Measurements from ENCODE around the gene TNFRSF18.
"Not testable (repeated sequence)": the region's sequence is repeated elsewhere in the genome, so short reads cannot be mapped to it uniquely, and the experiment has no call there.

The TNFRSF18 gene

GRCh38 chr1:1206376-1206965 lies at the start of gene TNFRSF18:
Gene TNFRSF18 (minus strand): TSS chr1:1206592. CDS start chr1:1206571, 21 bp downstream.
- DNase-seq (ENCODE audit: low read depth in 3 of 3, low spot score in 1 of 3), result no peak

- no peak for DNase-seq (ENCODE audit: low read depth in 3 of 3, low spot score in 1 of 3)
Observed at GRCh38 chr1:1255611-1256010, 49.2 kb upstream of the TNFRSF18 start.

DNA sequence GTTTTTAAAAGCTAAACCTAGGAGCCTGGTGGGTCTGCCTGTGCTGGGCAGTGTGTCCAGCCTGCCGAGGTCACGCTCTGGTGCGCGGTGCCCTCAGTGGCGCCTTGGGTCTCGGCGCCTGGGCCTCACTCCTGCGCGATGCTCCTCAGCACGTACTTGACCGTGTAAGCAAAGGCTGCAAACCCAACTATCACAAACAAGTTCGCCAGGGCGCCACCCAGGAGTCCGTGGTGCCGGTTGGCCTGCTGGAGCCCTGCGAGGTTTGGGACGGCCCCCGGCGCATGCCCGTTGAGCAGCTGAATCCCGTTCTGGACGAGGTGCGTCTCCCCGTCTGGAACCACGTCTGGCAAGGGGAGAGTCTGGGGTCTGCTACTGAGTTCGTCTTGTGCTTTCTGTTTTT lies 48.7 kb upstream of the TNFRSF18 start:
- no peak for DNase-seq (ENCODE audit: low read depth in 3 of 3, low spot score in 1 of 3)

DNA sequence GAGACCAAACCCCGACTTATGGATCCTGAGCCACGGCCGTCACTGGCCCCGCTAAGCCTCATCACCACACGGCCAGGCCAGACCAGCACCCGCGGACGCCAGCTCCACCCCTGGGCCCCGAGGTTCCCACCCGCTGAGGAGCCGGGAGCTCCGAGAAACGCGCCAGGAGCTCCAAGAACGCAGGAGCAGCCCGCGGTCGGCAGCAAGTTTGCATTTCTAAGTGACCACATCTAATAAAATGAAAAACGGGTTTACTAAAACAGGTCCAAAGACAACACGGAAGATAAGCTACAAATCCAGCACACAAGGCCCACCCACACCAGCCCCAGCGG lies 48.2 kb upstream of the TNFRSF18 start:
- no peak for DNase-seq (ENCODE audit: low read depth in 3 of 3, low spot score in 1 of 3)

DNA sequence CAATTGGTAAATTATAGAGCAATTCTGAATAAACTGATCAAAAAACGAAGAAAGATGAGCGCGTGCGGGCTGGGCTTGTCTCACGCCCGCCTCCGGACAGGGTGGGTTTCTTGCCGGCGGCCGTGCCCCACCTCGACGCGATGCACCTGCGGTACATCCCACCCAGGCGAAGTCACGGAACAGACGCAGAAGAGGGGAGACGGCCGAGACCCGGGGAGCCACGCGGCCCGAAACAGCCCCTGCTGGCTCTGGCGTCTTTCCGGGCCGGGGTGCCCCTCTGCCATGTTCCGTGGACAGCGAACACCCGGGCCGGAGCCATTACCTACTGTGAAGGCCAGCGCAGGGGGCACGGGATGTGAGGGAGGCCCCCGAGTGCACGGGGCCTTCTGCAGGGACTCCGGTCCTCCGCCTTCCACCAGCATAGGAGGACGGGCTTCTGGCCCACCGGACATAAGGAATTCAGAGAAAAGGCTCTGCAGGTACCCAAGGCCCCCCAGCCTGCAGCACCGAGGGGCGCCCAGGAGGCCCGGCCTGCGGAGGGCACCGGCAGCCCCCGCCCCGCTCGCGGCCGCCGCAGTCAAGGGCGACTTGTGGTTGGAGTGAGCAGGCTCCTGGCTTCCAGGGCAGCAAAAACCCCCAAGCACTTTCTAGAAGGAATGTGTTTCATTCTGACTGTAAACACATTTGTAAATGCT lies 47.7 kb upstream of the TNFRSF18 start:
- no peak for DNase-seq (ENCODE audit: low read depth in 3 of 3, low spot score in 1 of 3)

DNA sequence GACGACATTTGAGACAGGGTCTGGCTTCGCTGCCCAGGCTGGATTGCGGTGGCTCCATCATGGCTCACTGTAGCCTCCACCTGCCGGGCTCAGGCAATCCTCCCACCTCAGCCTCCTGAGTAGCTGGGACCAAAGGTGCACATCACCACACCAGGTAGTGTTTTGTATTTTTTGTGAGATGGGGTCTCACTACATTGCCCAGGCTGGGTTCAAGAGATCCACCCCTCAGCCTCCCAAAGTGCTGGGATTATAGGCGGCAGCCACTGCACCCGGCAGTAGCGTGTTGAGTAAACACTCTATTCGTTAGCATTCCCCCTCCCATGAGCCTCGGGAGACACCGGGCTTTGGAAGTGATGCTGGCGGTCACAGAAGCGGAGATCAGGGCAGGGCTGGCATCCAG lies 46.9 kb upstream of the TNFRSF18 start:
- no peak for DNase-seq (ENCODE audit: low read depth in 3 of 3, low spot score in 1 of 3)

- DNase-seq (ENCODE audit: low read depth in 3 of 3, low spot score in 1 of 3), result peak; percentile 31 to 54 (median 37)
Observed at GRCh38 chr1:1250786-1251284, 44.4 kb upstream of the TNFRSF18 start.

GRCh38 chr1:1248009-1248913 lies 41.9 kb upstream of the TNFRSF18 start:
- not testable (repeated sequence) for DNase-seq (ENCODE audit: low read depth in 3 of 3, low spot score in 1 of 3)

DNA sequence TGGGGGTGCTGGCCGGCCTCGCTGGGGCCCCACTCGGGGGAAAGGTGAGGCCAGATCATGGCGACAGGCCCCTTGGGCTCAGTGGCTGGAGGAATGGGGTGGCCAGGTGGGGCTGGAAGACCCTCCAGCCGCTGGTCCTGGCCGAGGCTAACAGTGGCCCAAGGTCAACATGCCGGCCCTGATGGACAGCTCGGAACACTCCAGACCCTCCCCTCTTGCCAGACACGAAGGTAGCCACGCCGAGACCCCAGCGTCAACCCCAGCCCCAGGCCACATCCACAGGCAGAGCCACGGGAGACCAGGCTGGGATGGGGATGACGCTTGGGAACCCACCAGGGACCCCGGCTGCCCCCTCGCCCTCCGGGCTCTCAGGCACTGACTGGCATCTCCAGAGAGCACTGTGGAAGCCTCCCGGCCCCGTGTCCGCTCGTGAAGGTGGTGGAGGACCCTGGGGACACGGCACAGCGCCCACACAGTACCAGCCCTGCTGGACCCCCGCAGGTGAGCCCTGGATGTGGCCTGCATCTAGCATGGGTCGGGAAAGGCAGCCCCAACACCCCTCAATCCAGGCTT lies 41.0 kb upstream of the TNFRSF18 start:
- no peak for DNase-seq (ENCODE audit: low read depth in 3 of 3, low spot score in 1 of 3)

- DNase-seq (ENCODE audit: low read depth in 3 of 3, low spot score in 1 of 3), result no peak
Observed at GRCh38 chr1:1246577-1247340, 40.4 kb upstream of the TNFRSF18 start, which contains the start of gene C1QTNF12. Gene C1QTNF12 (minus strand): TSS chr1:1246722. CDS start chr1:1246690, 32 bp downstream.

DNA sequence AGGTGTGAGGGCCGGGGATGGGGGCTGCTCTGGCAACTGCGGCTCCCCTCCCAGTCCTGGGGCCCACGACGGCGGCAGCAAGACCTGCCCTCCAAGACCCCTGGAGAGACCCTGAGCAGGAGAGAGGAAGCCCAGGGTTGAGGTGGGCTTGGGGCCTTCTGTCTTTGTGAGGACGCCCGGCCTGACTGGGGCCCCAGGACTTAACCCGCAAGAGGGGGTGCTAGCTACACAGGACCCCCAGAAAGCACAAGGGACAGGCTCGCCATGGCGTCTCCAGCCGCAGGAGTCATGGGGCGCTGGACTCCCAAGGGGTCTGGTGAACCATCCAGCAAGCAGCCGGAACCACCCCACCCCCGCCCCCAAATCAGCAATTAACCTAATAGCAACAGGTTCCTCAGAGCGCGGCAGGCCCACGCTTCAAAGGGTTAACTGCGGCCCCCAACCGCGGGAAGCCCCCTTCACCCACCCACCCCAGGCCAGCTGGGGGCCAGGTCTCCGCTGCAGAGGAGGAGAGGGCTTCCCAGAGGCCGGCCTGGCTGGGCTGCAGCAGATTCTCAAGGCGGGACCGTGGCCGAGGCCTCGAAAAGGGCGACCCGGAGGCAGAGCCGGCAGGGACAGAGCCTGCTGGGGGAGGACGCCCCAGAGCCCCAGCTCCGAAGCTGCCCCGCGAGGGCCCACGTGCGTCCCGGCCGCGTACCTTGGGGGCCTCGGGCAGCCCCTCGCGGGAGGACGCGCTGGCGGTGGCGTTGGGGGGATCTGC lies 39.6 kb upstream of the TNFRSF18 start:
- no peak for DNase-seq (ENCODE audit: low read depth in 3 of 3, low spot score in 1 of 3)

- no peak for DNase-seq (ENCODE audit: low read depth in 3 of 3, low spot score in 1 of 3)
Observed at GRCh38 chr1:1245178-1245816, 38.9 kb upstream of the TNFRSF18 start.

DNA sequence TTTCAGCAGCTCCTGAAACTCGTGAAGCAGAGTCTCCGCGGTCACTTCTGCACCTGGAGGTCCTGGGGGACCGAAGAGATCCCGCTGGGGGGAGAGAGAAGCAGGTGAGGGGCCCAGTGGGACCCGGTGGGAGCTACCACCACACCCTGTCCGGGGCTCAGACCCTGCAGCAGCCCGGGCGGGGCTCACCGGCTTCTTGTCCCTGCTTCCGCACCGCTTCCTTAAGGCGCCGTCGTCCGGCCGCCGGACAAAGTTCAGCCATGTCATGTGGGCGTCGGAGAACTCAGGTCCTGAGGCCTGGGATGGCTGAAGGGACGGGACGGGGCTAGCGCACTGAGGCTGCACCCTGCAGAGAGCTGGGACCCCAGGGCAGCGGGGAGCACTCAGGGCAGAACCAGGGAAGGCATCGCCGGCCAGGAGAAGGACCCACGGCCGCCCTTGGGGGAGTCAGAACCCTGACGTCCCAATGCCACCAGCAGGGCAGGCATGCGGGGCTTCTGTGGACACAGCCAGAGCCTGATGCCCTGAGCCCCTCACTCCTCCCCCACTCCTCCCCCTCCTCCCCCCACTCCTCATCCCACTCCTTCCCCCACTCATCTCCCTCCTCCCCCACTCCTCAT lies 37.9 kb upstream of the TNFRSF18 start:
- DNase-seq (ENCODE audit: low read depth in 3 of 3, low spot score in 1 of 3), result no peak

GRCh38 chr1:1243807-1244191 lies 37.4 kb upstream of the TNFRSF18 start:
- DNase-seq (ENCODE audit: low read depth in 3 of 3, low spot score in 1 of 3), result no peak

GRCh38 chr1:1243266-1243660 lies 36.9 kb upstream of the TNFRSF18 start:
- DNase-seq (ENCODE audit: low read depth in 3 of 3, low spot score in 1 of 3), result no peak

- no peak for DNase-seq (ENCODE audit: low read depth in 3 of 3, low spot score in 1 of 3)
Observed at GRCh38 chr1:1242461-1243265, 36.3 kb upstream of the TNFRSF18 start.

DNA sequence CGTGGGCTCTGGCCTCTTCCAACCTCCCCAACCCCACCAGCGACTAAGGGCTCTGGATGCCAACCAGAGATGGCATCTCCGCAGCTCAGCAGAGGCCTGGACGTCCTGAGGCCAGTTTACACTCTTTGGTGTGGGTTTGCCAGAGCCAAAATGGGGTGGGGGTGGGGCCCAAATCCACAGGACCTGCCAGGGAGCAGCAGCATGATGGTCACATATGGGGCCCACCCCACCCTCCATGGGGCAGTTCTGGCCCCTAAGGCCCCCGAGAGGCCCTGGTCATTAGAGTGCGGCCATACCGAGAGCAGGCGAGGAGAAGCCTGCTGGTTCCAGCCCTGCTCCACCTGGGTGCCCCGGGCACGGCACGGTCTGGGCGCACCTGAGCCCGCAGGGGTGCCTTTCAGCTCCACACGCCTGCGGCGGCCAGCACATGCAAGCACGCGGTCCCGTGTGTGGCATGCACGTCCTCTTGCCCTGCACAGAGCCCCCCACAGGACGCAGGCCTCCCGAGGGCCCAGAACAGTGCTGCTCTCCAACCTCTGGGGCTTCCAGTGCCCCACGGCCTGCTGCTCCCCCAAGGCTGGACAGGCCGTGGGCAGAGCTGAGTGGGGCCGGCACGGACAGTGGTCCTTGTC lies 35.3 kb upstream of the TNFRSF18 start:
- no peak for DNase-seq (ENCODE audit: low read depth in 3 of 3, low spot score in 1 of 3)

Data from stimulated activated CD4-positive, alpha-beta T cell treated with anti-CD3 and anti-CD28 coated beads, TNF-alpha, amount 100 ng/mL, for 1 hour (primary cell).